ENCODE measurements around the gene LIPK.

The LIPK gene

GRCh38 chr10:88786032-88786770, 80.2 kb downstream of the LIPK start:
- DNase-seq (ENCODE audit: low read depth) = no peak

GRCh38 chr10:88787463-88787862, 81.4 kb downstream of the LIPK start:
- DNase-seq (ENCODE audit: low read depth) = no peak

GRCh38 chr10:88788924-88789323, 82.9 kb downstream of the LIPK start:
- no peak for DNase-seq (ENCODE audit: low read depth)

DNA sequence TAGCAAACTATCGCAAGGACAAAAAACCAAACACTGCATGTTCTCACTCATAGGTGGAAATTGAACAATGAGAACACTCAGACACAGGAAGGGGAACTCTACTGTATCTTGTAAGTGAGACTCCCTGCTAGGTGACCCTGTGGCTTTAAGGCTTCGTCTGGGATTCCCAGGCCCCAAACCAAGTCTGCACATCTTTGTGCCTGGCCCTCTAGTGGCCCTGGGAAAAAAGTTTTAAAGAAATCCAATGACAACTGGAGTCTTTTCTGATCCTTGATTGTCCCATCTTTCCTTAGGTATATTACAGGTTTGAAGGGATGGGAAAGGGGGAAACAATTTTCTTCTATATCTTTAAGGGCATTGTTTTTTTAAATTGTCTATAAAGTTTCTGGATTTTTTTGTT, 85.9 kb downstream of the LIPK start:
- no peak for DNase-seq (ENCODE audit: low read depth)

- no peak for DNase-seq (ENCODE audit: low read depth)
Observed at GRCh38 chr10:88792661-88793060, 86.6 kb downstream of the LIPK start.

- peak; percentile 64 for DNase-seq (ENCODE audit: low read depth)
Observed at GRCh38 chr10:88793712-88794299, 87.8 kb downstream of the LIPK start.

DNA sequence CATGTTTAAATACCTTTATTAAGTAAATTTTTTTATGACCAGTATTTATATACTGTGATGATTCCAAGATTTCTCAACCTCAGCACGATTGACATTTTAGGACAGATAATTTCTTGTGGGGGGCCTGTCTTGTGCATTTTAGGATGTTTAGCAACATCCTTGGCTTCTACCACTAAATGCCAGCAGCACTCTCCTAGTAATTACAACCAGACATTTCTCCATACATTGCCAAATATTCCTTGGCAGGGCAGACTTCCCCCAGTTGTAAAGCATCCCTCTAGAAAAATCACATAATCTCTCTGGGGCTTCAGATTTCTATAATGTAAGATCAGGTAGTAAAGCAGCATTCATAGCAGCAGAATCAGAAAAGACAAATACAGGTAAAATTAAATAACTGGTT, 88.7 kb downstream of the LIPK start:
- no peak for DNase-seq (ENCODE audit: low read depth)

- no peak for DNase-seq (ENCODE audit: low read depth)
Observed at GRCh38 chr10:88800152-88801125, 94.4 kb downstream of the LIPK start.

All from stromal cell of bone marrow (primary cell).